C1 segment of cervical spinal cord (tissue), 14 donors: ENCODE data around the gene JAK1.
A peak's percentile ranks its signal among the peaks of the same experiment; 100 is the strongest.

Source experiments
- DNase-seq, 14 donors: peaks; one replicate each; lab custom pipeline; 2025; lab: John Stamatoyannopoulos, UW

Gene JAK1

GRCh38 chr1:64980745-64981600 lies 14.6 kb upstream of the JAK1 start:
- DNase-seq, result no peak

GRCh38 chr1:64979358-64979757 lies 13.0 kb upstream of the JAK1 start:
- no peak for DNase-seq

GRCh38 chr1:64976361-64976760 lies 10.0 kb upstream of the JAK1 start:
- no peak for DNase-seq

GRCh38 chr1:64975740-64976139 lies 9.4 kb upstream of the JAK1 start:
- peak in 1 of 14 donors; percentile 6 for DNase-seq

GRCh38 chr1:64975127-64975526 lies 8.8 kb upstream of the JAK1 start:
- no peak for DNase-seq

- no peak for DNase-seq
These were observed 8.0 kb upstream of the JAK1 start for GRCh38 chr1:64974288-64974825.

- no peak for DNase-seq
These were observed 6.8 kb upstream of the JAK1 start for GRCh38 chr1:64973061-64973647.

- no peak for DNase-seq
These were observed 3.1 kb upstream of the JAK1 start for GRCh38 chr1:64969305-64970046.

- peak in 1 of 14 donors; percentile 65 for DNase-seq
These were observed 1.0 kb upstream of the JAK1 start for GRCh38 chr1:64967381-64967780.

- DNase-seq, result peak in 10 of 14 donors; percentile 29 to 75 (median 56)
These were observed 787 bp downstream of the JAK1 start for GRCh38 chr1:64965366-64966157.

GRCh38 chr1:64963466-64963865 lies 2.9 kb downstream of the JAK1 start:
- no peak for DNase-seq

GRCh38 chr1:64962441-64962840 lies 3.9 kb downstream of the JAK1 start:
- no peak for DNase-seq

GRCh38 chr1:64961923-64962322 lies 4.4 kb downstream of the JAK1 start:
- DNase-seq, result no peak

- no peak for DNase-seq
These were observed 5.6 kb downstream of the JAK1 start for GRCh38 chr1:64960731-64961130.

- DNase-seq, result no peak
These were observed 6.4 kb downstream of the JAK1 start for GRCh38 chr1:64959986-64960385.

- DNase-seq, result no peak
These were observed 9.5 kb downstream of the JAK1 start for GRCh38 chr1:64956733-64957441.

GRCh38 chr1:64956010-64956640 lies 10.2 kb downstream of the JAK1 start:
- no peak for DNase-seq

- no peak for DNase-seq
These were observed 11.0 kb downstream of the JAK1 start for GRCh38 chr1:64955097-64956009.

- DNase-seq, result no peak
These were observed 13.1 kb downstream of the JAK1 start for GRCh38 chr1:64953241-64953640.
